DOHH2 (cell line): ENCODE results near the gene SLC9A9.

Source experiments
- H3F3A ChIP-seq: fragments of 200-600 bp; sonication (generic), shearing (Covaris generic); 2 replicates; pipeline ENCODE4 v1.6.0; 2016; ENCODE audit warnings: antibody characterized with exemption, mild to moderate bottlenecking; ENCODE audit not compliant: control insufficient read depth, insufficient read depth
- H3K27ac ChIP-seq: fragments of 200-600 bp; sonication (generic); 2 replicates; pipeline ENCODE4 v1.5.1; 2014; ENCODE audit warnings: low read depth, mild to moderate bottlenecking, low read length, moderate library complexity
- H3K27me3 ChIP-seq: fragments of 200-600 bp; sonication (generic); 2 replicates; pipeline ENCODE4 v1.6.1; 2014; ENCODE audit warnings: mild to moderate bottlenecking, low read length, mixed read lengths; ENCODE audit not compliant: control insufficient read depth
- H3K36me3 ChIP-seq: fragments of 200-600 bp; sonication (generic); 2 replicates; pipeline ENCODE4 v1.6.1; 2014; ENCODE audit warnings: mild to moderate bottlenecking, low read length, moderate library complexity, mixed read lengths; ENCODE audit not compliant: control insufficient read depth
- H3K4me1 ChIP-seq: fragments of 200-600 bp; sonication (generic); 2 replicates; pipeline ENCODE4 v1.6.1; 2014; ENCODE audit warnings: mild to moderate bottlenecking, low read length, mixed read lengths; ENCODE audit not compliant: control insufficient read depth
- H3K4me2 ChIP-seq: fragments of 200-600 bp; sonication (generic); 2 replicates; pipeline ENCODE4 v1.6.0; 2014; ENCODE audit warnings: mild to moderate bottlenecking, low read length, moderate library complexity
- H3K4me3 ChIP-seq: fragments of 200-600 bp; sonication (generic); 2 replicates; pipeline ENCODE4 v1.5.1; 2014; ENCODE audit warnings: mild to moderate bottlenecking, low read length, mixed read lengths
- H3K79me2 ChIP-seq: fragments of 200-600 bp; sonication (generic); 2 replicates; pipeline ENCODE4 v1.6.1; 2014; ENCODE audit warnings: mild to moderate bottlenecking, low read length, mixed read lengths; ENCODE audit not compliant: control insufficient read depth
- H3K9me2 ChIP-seq: fragments of 200-600 bp; sonication (generic); replicated peaks from 2 replicates; pipeline ENCODE4 v1.6.1; 2014; ENCODE audit warnings: mild to moderate bottlenecking, low read length, mixed read lengths; ENCODE audit not compliant: control insufficient read depth
- H3K9me3 ChIP-seq: fragments of 200-600 bp; sonication (generic); 2 replicates; pipeline ENCODE4 v1.6.1; 2014; ENCODE audit warnings: antibody characterized with exemption, low read length, mixed read lengths; ENCODE audit not compliant: control insufficient read depth, insufficient read depth
- H4K20me1 ChIP-seq: fragments of 200-600 bp; sonication (generic); 2 replicates; pipeline ENCODE4 v1.6.0; 2014; ENCODE audit warnings: low read depth, mild to moderate bottlenecking, antibody characterized with exemption, low read length, moderate library complexity; ENCODE audit not compliant: control insufficient read depth, insufficient read depth
- EZH2phosphoT487 ChIP-seq: fragments of 200-600 bp; sonication (generic); IDR thresholded peaks from 2 replicates; pipeline ENCODE4 v1.6.1; 2017; ENCODE audit warnings: borderline replicate concordance, mild to moderate bottlenecking, antibody characterized with exemption, low read length, moderate library complexity, mixed read lengths
- TF ChIP-seq, protein P1 (sequence below): fragments of 200-600 bp; sonication (generic); IDR thresholded peaks from one replicate; pipeline ENCODE4 v1.5.1; 2014; ENCODE audit warnings: antibody characterized with exemption, mild to moderate bottlenecking, low read depth, low read length; ENCODE audit not compliant: poor library complexity, severe bottlenecking

Gene SLC9A9

DNA sequence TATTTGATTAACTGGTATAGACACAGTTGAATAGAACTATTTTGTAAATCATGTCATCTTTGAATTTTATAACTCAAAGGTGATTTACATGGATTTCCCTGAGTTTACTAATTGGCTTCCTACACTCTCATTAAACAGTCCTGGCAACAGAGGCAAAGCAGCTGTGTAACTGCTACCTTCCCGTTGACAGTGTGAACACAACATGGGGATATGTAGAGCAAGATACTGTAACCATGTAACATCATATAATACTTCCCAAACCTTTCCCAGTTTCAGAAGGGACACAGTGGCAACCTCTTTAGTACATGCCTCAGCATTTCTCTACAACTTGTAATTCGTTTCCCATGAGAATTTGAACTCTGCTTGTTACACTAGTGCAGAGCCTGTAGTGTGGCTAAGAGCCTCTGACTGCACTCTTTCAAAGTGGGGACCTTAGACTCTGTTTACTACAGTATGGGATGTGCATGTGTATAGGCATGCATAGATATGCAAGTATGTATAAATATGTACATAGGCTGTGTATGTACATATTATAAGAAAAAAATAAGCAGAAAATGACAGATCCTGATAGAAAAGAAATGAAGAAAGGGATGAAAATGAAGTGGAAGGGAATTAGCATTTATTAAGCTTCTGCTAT lies 299.3 kb downstream of the SLC9A9 start:
- H3K9me3 ChIP-seq = no peaks in the 10 kb centered on the region
- H3K27me3 ChIP-seq = no peaks in the 10 kb centered on the region
- no peaks in the 10 kb centered on the region for H3F3A ChIP-seq
- H3K4me3 ChIP-seq = no peak overlapping the region
- no peaks in the 10 kb centered on the region for H3K79me2 ChIP-seq
- H3K27ac ChIP-seq = no peak overlapping the region
- no peaks in the 10 kb centered on the region for H3K4me1 ChIP-seq
- no peak overlapping the region for H3K4me2 ChIP-seq
- no peaks in the 10 kb centered on the region for H3K9me2 ChIP-seq
- H4K20me1 ChIP-seq = no peaks in the 10 kb centered on the region
- TF ChIP-seq, protein P1, sequence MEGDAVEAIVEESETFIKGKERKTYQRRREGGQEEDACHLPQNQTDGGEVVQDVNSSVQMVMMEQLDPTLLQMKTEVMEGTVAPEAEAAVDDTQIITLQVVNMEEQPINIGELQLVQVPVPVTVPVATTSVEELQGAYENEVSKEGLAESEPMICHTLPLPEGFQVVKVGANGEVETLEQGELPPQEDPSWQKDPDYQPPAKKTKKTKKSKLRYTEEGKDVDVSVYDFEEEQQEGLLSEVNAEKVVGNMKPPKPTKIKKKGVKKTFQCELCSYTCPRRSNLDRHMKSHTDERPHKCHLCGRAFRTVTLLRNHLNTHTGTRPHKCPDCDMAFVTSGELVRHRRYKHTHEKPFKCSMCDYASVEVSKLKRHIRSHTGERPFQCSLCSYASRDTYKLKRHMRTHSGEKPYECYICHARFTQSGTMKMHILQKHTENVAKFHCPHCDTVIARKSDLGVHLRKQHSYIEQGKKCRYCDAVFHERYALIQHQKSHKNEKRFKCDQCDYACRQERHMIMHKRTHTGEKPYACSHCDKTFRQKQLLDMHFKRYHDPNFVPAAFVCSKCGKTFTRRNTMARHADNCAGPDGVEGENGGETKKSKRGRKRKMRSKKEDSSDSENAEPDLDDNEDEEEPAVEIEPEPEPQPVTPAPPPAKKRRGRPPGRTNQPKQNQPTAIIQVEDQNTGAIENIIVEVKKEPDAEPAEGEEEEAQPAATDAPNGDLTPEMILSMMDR = no peak
- no peak for TF ChIP-seq EZH2phosphoT487
- no peaks in the 10 kb centered on the region for H3K36me3 ChIP-seq

DNA sequence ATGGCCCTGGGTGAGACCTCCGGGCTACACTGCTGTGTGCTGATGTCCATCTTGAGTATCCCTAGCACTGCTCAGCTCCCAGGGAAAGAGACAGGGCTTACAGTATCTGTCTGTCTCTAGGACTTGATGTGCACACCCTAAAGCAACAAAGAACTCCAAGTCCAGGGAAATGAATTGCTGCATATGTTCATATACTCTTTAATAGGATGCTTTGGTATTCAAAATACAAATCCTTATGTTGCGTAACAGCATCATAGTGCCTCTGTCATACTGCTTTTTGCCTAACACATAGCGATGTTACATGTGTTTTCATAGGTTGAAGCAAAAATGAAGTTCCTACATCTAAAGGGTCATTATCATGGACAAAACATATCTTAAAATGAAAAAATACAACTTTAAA lies 299.9 kb downstream of the SLC9A9 start:
- TF ChIP-seq EZH2phosphoT487 = no peak
- TF ChIP-seq, protein P1 = no peak
- H3K9me3 ChIP-seq = no peaks in the 10 kb centered on the region

DNA sequence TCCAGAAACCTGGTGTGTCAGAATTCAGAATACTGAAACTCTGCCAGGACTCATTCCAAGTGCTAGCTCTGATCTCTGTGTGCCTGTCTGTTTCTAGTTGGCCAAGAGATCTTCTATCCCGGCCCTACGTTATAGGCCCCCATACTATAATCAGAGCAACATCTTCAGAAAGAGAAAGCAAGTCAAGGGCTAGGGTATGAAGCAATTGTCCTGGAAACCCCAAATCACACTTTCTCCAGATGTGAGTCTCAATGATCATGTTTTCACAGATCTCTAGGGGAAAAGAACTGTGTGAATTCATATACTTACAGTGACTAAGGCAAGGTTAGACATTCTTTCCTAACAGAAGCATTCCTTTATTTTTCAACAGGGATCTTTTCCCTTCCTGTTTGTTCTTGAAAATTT lies 309.7 kb downstream of the SLC9A9 start:
- Histone ChIP-seq H3K4me1 (peaks cover 10% of the 10 kb centered on the region), H3K79me2 (no peaks in the 10 kb centered on the region), H4K20me1 (no peaks in the 10 kb centered on the region), H3K4me3 (no peak overlapping the region), H3F3A (no peaks in the 10 kb centered on the region), H3K27ac (no peak overlapping the region), H3K9me3 (no peaks in the 10 kb centered on the region), H3K4me2 (no peak overlapping the region), H3K36me3 (no peaks in the 10 kb centered on the region), H3K27me3 (no peaks in the 10 kb centered on the region), H3K9me2 (no peaks in the 10 kb centered on the region)
- TF ChIP-seq, protein P1 = no peak
- no peak for TF ChIP-seq EZH2phosphoT487

More for the DNA sequence above, 299.9 kb downstream of the SLC9A9 start:
- Histone ChIP-seq H3K4me2 (no peak overlapping the region), H3K79me2 (no peaks in the 10 kb centered on the region), H3K27ac (no peak overlapping the region), H3K4me1 (no peaks in the 10 kb centered on the region), H4K20me1 (no peaks in the 10 kb centered on the region), H3K36me3 (no peaks in the 10 kb centered on the region), H3K9me2 (no peaks in the 10 kb centered on the region), H3K27me3 (no peaks in the 10 kb centered on the region), H3F3A (no peaks in the 10 kb centered on the region), H3K4me3 (no peak overlapping the region)
